ENCODE measurements around the gene MAP4.

DNA sequence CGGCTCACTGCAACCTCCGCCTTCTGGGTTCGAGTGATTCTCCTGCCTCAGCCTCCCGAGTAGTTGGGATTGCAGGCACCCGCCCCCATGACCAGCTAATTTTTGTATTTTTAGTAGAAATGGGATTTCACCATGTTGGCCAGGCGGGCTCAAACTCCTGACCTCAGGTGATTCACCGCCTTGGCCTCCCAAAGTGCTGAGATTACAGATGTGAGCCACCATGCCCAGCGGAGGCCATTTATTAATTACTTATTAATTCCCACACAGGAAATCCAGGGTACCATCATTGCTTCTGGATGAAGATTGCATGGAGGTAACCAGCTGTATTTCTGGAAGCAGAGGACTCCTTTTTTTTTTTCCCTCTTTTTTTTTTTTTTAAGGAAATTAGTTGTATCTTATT lies 37.8 kb downstream of the MAP4 start:
- TF ChIP-seq EZH2 (IDR thresholded peaks at IDR 0.05; ENCODE audit: insufficient read depth, low read length): no peak
- TF ChIP-seq, protein P1, sequence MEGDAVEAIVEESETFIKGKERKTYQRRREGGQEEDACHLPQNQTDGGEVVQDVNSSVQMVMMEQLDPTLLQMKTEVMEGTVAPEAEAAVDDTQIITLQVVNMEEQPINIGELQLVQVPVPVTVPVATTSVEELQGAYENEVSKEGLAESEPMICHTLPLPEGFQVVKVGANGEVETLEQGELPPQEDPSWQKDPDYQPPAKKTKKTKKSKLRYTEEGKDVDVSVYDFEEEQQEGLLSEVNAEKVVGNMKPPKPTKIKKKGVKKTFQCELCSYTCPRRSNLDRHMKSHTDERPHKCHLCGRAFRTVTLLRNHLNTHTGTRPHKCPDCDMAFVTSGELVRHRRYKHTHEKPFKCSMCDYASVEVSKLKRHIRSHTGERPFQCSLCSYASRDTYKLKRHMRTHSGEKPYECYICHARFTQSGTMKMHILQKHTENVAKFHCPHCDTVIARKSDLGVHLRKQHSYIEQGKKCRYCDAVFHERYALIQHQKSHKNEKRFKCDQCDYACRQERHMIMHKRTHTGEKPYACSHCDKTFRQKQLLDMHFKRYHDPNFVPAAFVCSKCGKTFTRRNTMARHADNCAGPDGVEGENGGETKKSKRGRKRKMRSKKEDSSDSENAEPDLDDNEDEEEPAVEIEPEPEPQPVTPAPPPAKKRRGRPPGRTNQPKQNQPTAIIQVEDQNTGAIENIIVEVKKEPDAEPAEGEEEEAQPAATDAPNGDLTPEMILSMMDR (IDR thresholded peaks at IDR 0.05; ENCODE audit: insufficient read depth, low read depth, low read length): no peak

Measured in astrocyte (in vitro differentiated cells and primary cell).